Body of pancreas (tissue), 4 donors: ENCODE results near the gene OSBPL6. TPM values are rescaled to one million over a fixed set of nuclear protein-coding genes. Genes with fewer than 3 reads are reported as not detected.
A peak's percentile ranks its signal among the peaks of the same experiment; 100 is the strongest.

Experiments
- ATAC-seq: fragments of 150-250 bp; one replicate; pipeline ENCODE4 v1.9.1; 2016
- DNase-seq, 4 donors: peaks; one replicate each; pipeline ENCODE4 v3.0.0-alpha.2; 2019
- H3K27ac ChIP-seq, 4 donors: fragments of 200-600 bp; sonication (generic); 1 replicate in 3 of 4; 2 replicates in 1 of 4; pipeline versions ENCODE4 v1.5.1 to v1.6.1; 2016 to 2019; ENCODE audit warnings: mild to moderate bottlenecking in 1 of 4, mixed read lengths in 1 of 4, moderate library complexity in 1 of 4
- H3K27me3 ChIP-seq, 2 donors: fragments of 200-600 bp; sonication (generic); one replicate each; pipeline ENCODE4 v1.6.0; 2016; ENCODE audit warnings: mild to moderate bottlenecking in 1 of 2
- H3K36me3 ChIP-seq, 2 donors: fragments of 200-600 bp; sonication (generic); replicated peaks in 1 of 2; 2 replicates each; pipeline ENCODE4 v1.5.1; 2016; ENCODE audit warnings: low read depth in 2 of 2; ENCODE audit not compliant: insufficient read depth in 1 of 2
- H3K4me1 ChIP-seq: fragments of 200-600 bp; sonication (generic); one replicate; pipeline ENCODE4 v1.6.0; 2016
- H3K4me3 ChIP-seq, 2 donors: fragments of 200-600 bp; sonication (generic); 1 replicate in 1 of 2; 2 replicates in 1 of 2; pipeline ENCODE4 v1.5.1; 2016 to 2019
- H3K9me3 ChIP-seq, 3 donors: fragments of 200-600 bp; sonication (generic); 1 replicate in 2 of 3; 2 replicates in 1 of 3; pipeline ENCODE4 v1.5.1; 2016
- POLR2A ChIP-seq, 3 donors: fragments of 450-650 bp; IDR thresholded peaks; one replicate each; pipeline ENCODE4 v1.6.1; 2016; ENCODE audit warnings: antibody characterized with exemption in 3 of 3, mild to moderate bottlenecking in 2 of 3
- WGBS, 2 donors: methylation state at CpG; one replicate each; pipeline ENCODE4 v1.1.5; 2017; 5-methylcytosine and 5-hydroxymethylcytosine counted together
- intact Hi-C: fragments of 100-400 bp; cut with DNase I; formaldehyde crosslinking; loops from one replicate; pipeline ENCODE4 v1.15.1; 2023
- total RNA-seq, 2 donors: library from RNA; depleted of rRNA; stranded (reverse); fragments of >200 nt; gene quantifications; one replicate each; pipeline ENCODE4 v1.1.0, GENCODE V29; 2016
- TF ChIP-seq, protein P1 (sequence below), 7 experiments: fragments of 450-650 bp in 4 of 7; fragments of 200-600 bp in 3 of 7; sonication (generic) in 3 of 7; IDR thresholded peaks; one replicate each; pipeline ENCODE4 v1.5.1; 2016 to 2019; ENCODE audit warnings: antibody characterized with exemption in 7 of 7

OSBPL6 gene
- total RNA-seq, 2 donors from 2014 or later = 0.26 to 2.0 TPM

DNA sequence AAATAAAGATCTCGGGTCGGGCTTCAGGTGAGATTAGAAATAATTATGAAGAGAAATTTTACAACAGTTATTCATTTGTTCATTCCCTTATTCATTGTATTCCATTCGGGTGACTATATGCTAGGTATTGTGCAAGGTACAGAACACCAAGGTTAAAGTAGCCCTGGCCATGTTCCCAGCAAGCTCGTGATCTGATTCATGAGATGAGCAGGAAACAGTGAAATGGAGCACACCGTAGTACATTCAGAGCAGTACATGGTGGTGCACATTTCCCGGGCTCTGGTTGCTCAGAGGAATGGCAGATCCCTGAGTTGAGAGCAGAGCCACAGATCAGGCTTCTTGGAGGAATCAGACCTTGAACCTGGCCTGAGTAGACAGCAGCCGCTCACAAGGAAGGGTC, 168.9 kb downstream of the OSBPL6 start:
- 52 to 71% methylated on average over 7 of the region's 7 CpGs for WGBS, 2 donors
- intact Hi-C loops = no loop called here
- DNase-seq = peak in 3 of 4 donors; percentile 45 to 66 (median 49)

DNA sequence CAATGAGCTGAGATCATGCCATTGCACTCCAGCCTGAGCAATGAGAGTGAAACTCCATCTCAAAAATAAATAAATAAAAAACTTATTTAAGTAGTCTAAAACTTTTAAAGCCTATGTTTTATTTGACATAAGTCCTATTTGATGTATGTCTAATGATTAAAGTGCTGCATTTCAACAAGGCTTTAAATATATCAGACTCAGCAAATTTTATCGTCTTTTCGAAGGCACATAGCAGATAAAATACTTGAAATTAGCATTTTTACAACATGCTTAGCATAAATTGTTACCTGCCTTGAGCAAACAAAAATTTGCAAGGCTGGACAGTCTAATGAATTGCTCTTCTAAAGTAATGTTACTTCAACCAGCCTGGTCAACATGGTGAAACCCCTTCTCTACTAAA, 170.8 kb downstream of the OSBPL6 start:
- Histone ChIP-seq H3K4me3 (no peak overlapping the region), H3K27ac (no peak overlapping the region), H3K9me3 (no peaks in the 10 kb centered on the region), H3K4me1 (peaks cover 5% of the 10 kb centered on the region), H3K27me3 (no peaks in the 10 kb centered on the region), H3K36me3 (no peaks in the 10 kb centered on the region)
- no peak for TF ChIP-seq POLR2A (IDR thresholded peaks at IDR 0.05)
- TF ChIP-seq, protein P1, sequence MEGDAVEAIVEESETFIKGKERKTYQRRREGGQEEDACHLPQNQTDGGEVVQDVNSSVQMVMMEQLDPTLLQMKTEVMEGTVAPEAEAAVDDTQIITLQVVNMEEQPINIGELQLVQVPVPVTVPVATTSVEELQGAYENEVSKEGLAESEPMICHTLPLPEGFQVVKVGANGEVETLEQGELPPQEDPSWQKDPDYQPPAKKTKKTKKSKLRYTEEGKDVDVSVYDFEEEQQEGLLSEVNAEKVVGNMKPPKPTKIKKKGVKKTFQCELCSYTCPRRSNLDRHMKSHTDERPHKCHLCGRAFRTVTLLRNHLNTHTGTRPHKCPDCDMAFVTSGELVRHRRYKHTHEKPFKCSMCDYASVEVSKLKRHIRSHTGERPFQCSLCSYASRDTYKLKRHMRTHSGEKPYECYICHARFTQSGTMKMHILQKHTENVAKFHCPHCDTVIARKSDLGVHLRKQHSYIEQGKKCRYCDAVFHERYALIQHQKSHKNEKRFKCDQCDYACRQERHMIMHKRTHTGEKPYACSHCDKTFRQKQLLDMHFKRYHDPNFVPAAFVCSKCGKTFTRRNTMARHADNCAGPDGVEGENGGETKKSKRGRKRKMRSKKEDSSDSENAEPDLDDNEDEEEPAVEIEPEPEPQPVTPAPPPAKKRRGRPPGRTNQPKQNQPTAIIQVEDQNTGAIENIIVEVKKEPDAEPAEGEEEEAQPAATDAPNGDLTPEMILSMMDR (IDR thresholded peaks at IDR 0.05) = no peak
- ATAC-seq (no peak), DNase-seq (no peak)
- intact Hi-C loops = no loop called here
- 76 to 85% methylated on average over 2 of the region's 2 CpGs for WGBS, 2 donors

More for the DNA sequence above, 168.9 kb downstream of the OSBPL6 start:
- Histone ChIP-seq H3K27ac (no peak overlapping the region), H3K9me3 (no peaks in the 10 kb centered on the region), H3K27me3 (no peaks in the 10 kb centered on the region), H3K4me3 (no peak overlapping the region), H3K4me1 (peaks cover 5% of the 10 kb centered on the region), H3K36me3 (no peaks in the 10 kb centered on the region)
- ATAC-seq = peak; percentile 85
- TF ChIP-seq, protein P1 (IDR thresholded peaks at IDR 0.05) = no peak
- TF ChIP-seq POLR2A (IDR thresholded peaks at IDR 0.05) = no peak

GRCh38 chr2:178366412-178366811, 172.1 kb downstream of the OSBPL6 start:
- Histone ChIP-seq H3K4me3 (no peak overlapping the region), H3K9me3 (no peaks in the 10 kb centered on the region), H3K36me3 (no peaks in the 10 kb centered on the region), H3K4me1 (peaks cover 5% of the 10 kb centered on the region), H3K27ac (no peak overlapping the region), H3K27me3 (no peaks in the 10 kb centered on the region)
- ATAC-seq (no peak), DNase-seq (no peak)
- no peak for TF ChIP-seq POLR2A (IDR thresholded peaks at IDR 0.05)
- TF ChIP-seq, protein P1 (IDR thresholded peaks at IDR 0.05) = no peak
- WGBS, 2 donors = 91 to 94% methylated on average over 4 of the region's 4 CpGs
- intact Hi-C loops = no loop called here

DNA sequence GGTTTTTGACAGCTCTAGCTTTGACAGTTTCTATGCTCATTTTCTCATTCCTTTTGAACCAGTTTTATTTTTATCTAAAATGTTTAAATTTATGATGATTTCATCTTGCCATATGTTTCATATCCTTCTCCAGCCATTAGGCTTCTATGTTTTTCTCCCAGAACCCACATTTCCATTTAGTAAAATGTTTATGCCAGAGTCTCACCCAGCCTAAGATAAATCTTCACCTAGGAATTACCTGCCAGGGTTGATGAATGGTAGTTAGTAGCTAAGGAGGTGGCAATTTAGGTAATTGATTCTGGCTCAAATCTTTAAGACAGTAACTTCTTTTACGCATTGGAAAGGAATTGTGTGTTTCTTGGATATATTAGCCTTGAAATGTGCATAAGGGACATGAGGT, 173.0 kb downstream of the OSBPL6 start:
- Histone ChIP-seq H3K4me1 (peaks cover 5% of the 10 kb centered on the region), H3K27me3 (no peaks in the 10 kb centered on the region), H3K36me3 (no peaks in the 10 kb centered on the region), H3K9me3 (no peaks in the 10 kb centered on the region), H3K27ac (no peak overlapping the region), H3K4me3 (no peak overlapping the region)
- intact Hi-C loops = no loop called here
- TF ChIP-seq, protein P1 (IDR thresholded peaks at IDR 0.05) = no peak
- TF ChIP-seq POLR2A (IDR thresholded peaks at IDR 0.05) = no peak
- no peak for DNase-seq
- WGBS, 2 donors = 83 to 96% methylated on average over 1 of the region's 1 CpG
- no peak for ATAC-seq

GRCh38 chr2:178374865-178375264, 180.6 kb downstream of the OSBPL6 start:
- Histone ChIP-seq H3K27ac (no peak overlapping the region), H3K27me3 (no peaks in the 10 kb centered on the region), H3K36me3 (no peaks in the 10 kb centered on the region), H3K9me3 (no peaks in the 10 kb centered on the region), H3K4me3 (no peak overlapping the region), H3K4me1 (no peaks in the 10 kb centered on the region)
- no peak for TF ChIP-seq POLR2A (IDR thresholded peaks at IDR 0.05)
- TF ChIP-seq, protein P1 (IDR thresholded peaks at IDR 0.05) = no peak
- intact Hi-C loops = no loop called here
- no peak for DNase-seq
- no peak for ATAC-seq
- WGBS, 2 donors = 50 to 62% methylated on average over 1 of the region's 1 CpG
